ENCODE data around the gene UBE2K.

UBE2K gene

GRCh38 chr4:39821951-39822350, 124.0 kb downstream of the UBE2K start:
- ATAC-seq = no peak
- TF ChIP-seq ZC3H10 (CRISPR knock-in tag; IDR thresholded peaks at IDR 0.05) (no peak), ZFP30 (CRISPR knock-in tag; IDR thresholded peaks at IDR 0.05) (no peak), ISL1 (CRISPR knock-in tag; IDR thresholded peaks at IDR 0.05) (no peak), TCF4 (CRISPR knock-in tag; IDR thresholded peaks at IDR 0.05; ENCODE audit: borderline replicate concordance) (no peak), ARNTL (CRISPR knock-in tag; IDR thresholded peaks at IDR 0.05; ENCODE audit: borderline replicate concordance, low read depth) (no peak), RARB (CRISPR knock-in tag; IDR thresholded peaks at IDR 0.05) (no peak), PATZ1 (CRISPR knock-in tag; IDR thresholded peaks at IDR 0.05; ENCODE audit: borderline replicate concordance) (no peak), ZFP3 (CRISPR knock-in tag; IDR thresholded peaks at IDR 0.05) (no peak), ZNF565 (CRISPR knock-in tag; conservative IDR thresholded peaks at IDR 0.05; ENCODE audit: low read depth) (no peak)

- ATAC-seq = no peak
- TF ChIP-seq TSHZ2 (CRISPR knock-in tag; IDR thresholded peaks at IDR 0.05) = no peak
- TF ChIP-seq ARNTL (CRISPR knock-in tag; IDR thresholded peaks at IDR 0.05; ENCODE audit: borderline replicate concordance, low read depth) = no peak
- no peak for TF ChIP-seq RARB (CRISPR knock-in tag; IDR thresholded peaks at IDR 0.05)
- no peak for TF ChIP-seq ZFP30 (CRISPR knock-in tag; IDR thresholded peaks at IDR 0.05)
- no peak for TF ChIP-seq OSR1 (CRISPR knock-in tag; IDR thresholded peaks at IDR 0.05)
- no peak for TF ChIP-seq TOX (CRISPR knock-in tag; IDR thresholded peaks at IDR 0.05; ENCODE audit: borderline replicate concordance)
- no peak for TF ChIP-seq ZNF565 (CRISPR knock-in tag; conservative IDR thresholded peaks at IDR 0.05; ENCODE audit: low read depth)
- TF ChIP-seq CSRNP3 (CRISPR knock-in tag; IDR thresholded peaks at IDR 0.05) = no peak
- no peak for TF ChIP-seq SNAI2 (CRISPR knock-in tag; IDR thresholded peaks at IDR 0.05)
These were observed 124.7 kb downstream of the UBE2K start for GRCh38 chr4:39822662-39823061.

GRCh38 chr4:39823191-39823590, 125.3 kb downstream of the UBE2K start:
- TF ChIP-seq ZFP30 (CRISPR knock-in tag; IDR thresholded peaks at IDR 0.05) (no peak), ARNTL (CRISPR knock-in tag; IDR thresholded peaks at IDR 0.05; ENCODE audit: borderline replicate concordance, low read depth) (no peak), BACH2 (CRISPR knock-in tag; IDR thresholded peaks at IDR 0.05; ENCODE audit: borderline replicate concordance) (no peak), TCF4 (CRISPR knock-in tag; IDR thresholded peaks at IDR 0.05; ENCODE audit: borderline replicate concordance) (no peak), ESRRG (CRISPR knock-in tag; IDR thresholded peaks at IDR 0.05) (no peak), ZNF8 (CRISPR knock-in tag; IDR thresholded peaks at IDR 0.05) (no peak), GLIS3 (CRISPR knock-in tag; IDR thresholded peaks at IDR 0.05) (no peak), RARB (CRISPR knock-in tag; IDR thresholded peaks at IDR 0.05) (no peak), CSDC2 (CRISPR knock-in tag; IDR thresholded peaks at IDR 0.05) (no peak), OSR1 (CRISPR knock-in tag; IDR thresholded peaks at IDR 0.05) (no peak), ZNF565 (CRISPR knock-in tag; conservative IDR thresholded peaks at IDR 0.05; ENCODE audit: low read depth) (no peak), CSRNP3 (CRISPR knock-in tag; IDR thresholded peaks at IDR 0.05) (no peak), ZNF70 (CRISPR knock-in tag; IDR thresholded peaks at IDR 0.05) (no peak), POU6F1 (CRISPR knock-in tag; IDR thresholded peaks at IDR 0.05; ENCODE audit: borderline replicate concordance, low read depth) (no peak), TSHZ2 (CRISPR knock-in tag; IDR thresholded peaks at IDR 0.05) (no peak), TOX (CRISPR knock-in tag; IDR thresholded peaks at IDR 0.05; ENCODE audit: borderline replicate concordance) (no peak), CREB5 (CRISPR knock-in tag; IDR thresholded peaks at IDR 0.05; ENCODE audit: low read depth) (no peak), SNAI2 (CRISPR knock-in tag; IDR thresholded peaks at IDR 0.05) (no peak), ZFP3 (CRISPR knock-in tag; IDR thresholded peaks at IDR 0.05) (no peak)
- no peak for ATAC-seq
